B cell (primary cell): ENCODE results near the gene AREL1. TPM values are rescaled to one million over a fixed set of nuclear protein-coding genes. Genes with fewer than 3 reads are reported as not detected.

Source experiments
- ATAC-seq: fragments of 200-7000 bp; cut with Tn5 transposase; one replicate; pipeline ENCODE4 v1.10.0; 2021; ENCODE audit warnings: low read depth, mild to moderate bottlenecking, moderate number of reproducible peaks, moderate library complexity
- CTCF ChIA-PET: fragments of 350-600 bp; sonication (Branson Sonifier 250); formaldehyde crosslinking; loops from one replicate; lab custom pipeline; 2021; ENCODE audit warnings: antibody characterized with exemption, inconsistent platforms; lab: Charles Lee
- POLR2A ChIA-PET: fragments of 350-600 bp; sonication (Branson Sonifier 250); formaldehyde crosslinking; loops from one replicate; lab custom pipeline; 2021; ENCODE audit warnings: antibody characterized with exemption; lab: Charles Lee
- DNase-seq: peaks from one replicate; pipeline ENCODE4 v3.0.0; 2013
- H2AFZ ChIP-seq: 2 replicates; pipeline ENCODE4 v1.6.1; 2012; ENCODE audit warnings: mild to moderate bottlenecking, low read depth, low read length; ENCODE audit not compliant: insufficient read depth, poor library complexity, severe bottlenecking
- H3K27ac ChIP-seq, 2 donors: 1 replicate in 1 of 2; 2 replicates in 1 of 2; pipeline ENCODE4 v1.5.1; 2012 to 2013; ENCODE audit warnings: low read length in 2 of 2, mild to moderate bottlenecking in 2 of 2, moderate library complexity in 1 of 2
- H3K27me3 ChIP-seq, 4 experiments: fragments of 200-600 bp in 1 of 4; sonication (generic) in 1 of 4; replicated peaks in 1 of 4; 1 replicate in 2 of 4; 2 replicates in 2 of 4; pipeline versions ENCODE4 v1.6.1 to v1.7.0; 2013 to 2016; ENCODE audit warnings: low read length in 3 of 4, mild to moderate bottlenecking in 2 of 4, mixed read lengths in 1 of 4, moderate library complexity in 1 of 4; ENCODE audit not compliant: insufficient read depth in 4 of 4, control insufficient read depth in 3 of 4; ENCODE audit errors: control extremely low read depth in 1 of 4
- H3K36me3 ChIP-seq, 2 experiments: replicated peaks in 1 of 2; 1 replicate in 1 of 2; 2 replicates in 1 of 2; pipeline versions ENCODE4 v1.6.1 to v1.7.1; 2013; ENCODE audit warnings: low read length in 1 of 2; ENCODE audit not compliant: insufficient read depth in 2 of 2, control insufficient read depth in 1 of 2; ENCODE audit errors: control extremely low read depth in 1 of 2, extremely low read depth in 1 of 2
- H3K4me1 ChIP-seq, 2 donors: fragments of 200-600 bp in 1 of 2; sonication (generic) in 1 of 2; 1 replicate in 1 of 2; 2 replicates in 1 of 2; pipeline versions ENCODE4 v1.5.1 to v1.6.1; 2013 to 2017; ENCODE audit warnings: low read length in 2 of 2; ENCODE audit not compliant: control insufficient read depth in 2 of 2, insufficient read depth in 2 of 2
- H3K4me2 ChIP-seq: replicated peaks from 2 replicates; pipeline ENCODE3; 2012; ENCODE audit warnings: mild to moderate bottlenecking, low read depth, low read length; ENCODE audit not compliant: poor library complexity, severe bottlenecking
- H3K4me3 ChIP-seq, 5 experiments: fragments of 200-600 bp in 1 of 5; sonication (generic) in 1 of 5; 1 replicate in 3 of 5; 2 replicates in 2 of 5; pipeline versions ENCODE4 v1.5.1 to v1.7.0; 2011 to 2016; ENCODE audit warnings: low read length in 4 of 5, mild to moderate bottlenecking in 4 of 5, low read depth in 2 of 5, control low read depth in 1 of 5, moderate library complexity in 1 of 5; ENCODE audit not compliant: insufficient read depth in 1 of 5; ENCODE audit errors: control extremely low read depth in 1 of 5, extremely low read depth in 1 of 5
- H3K79me2 ChIP-seq: fragments of 200-600 bp; sonication (generic); one replicate; pipeline ENCODE4 v1.6.0; 2016; ENCODE audit warnings: low read length; ENCODE audit not compliant: control insufficient read depth, insufficient read depth
- H3K9ac ChIP-seq: fragments of 200-600 bp; sonication (generic); 2 replicates; pipeline ENCODE4 v1.6.1; 2017; ENCODE audit warnings: mild to moderate bottlenecking, low read length, moderate library complexity
- H3K9me3 ChIP-seq, 3 donors: one replicate each; pipeline versions ENCODE4 v1.6.1 to v1.7.1; 2013; ENCODE audit warnings: low read length in 2 of 3; ENCODE audit not compliant: control insufficient read depth in 2 of 3, insufficient read depth in 1 of 3; ENCODE audit errors: control extremely low read depth in 1 of 3
- H4K20me1 ChIP-seq: 2 replicates; pipeline ENCODE4 v1.6.0; 2012; ENCODE audit warnings: mild to moderate bottlenecking, low read length; ENCODE audit not compliant: insufficient read depth, control insufficient read depth, poor library complexity, severe bottlenecking
- H3K27ac Mint-ChIP-seq: one replicate; pipeline ENCODE4 v1.8.0; 2021; ENCODE audit warnings: mixed read lengths
- H3K27me3 Mint-ChIP-seq: one replicate; pipeline ENCODE4 v1.8.0; 2021; ENCODE audit warnings: mixed read lengths
- H3K4me1 Mint-ChIP-seq: one replicate; pipeline ENCODE4 v1.8.0; 2021; ENCODE audit warnings: mixed read lengths
- H3K4me3 Mint-ChIP-seq: one replicate; pipeline ENCODE4 v1.8.0; 2021; ENCODE audit warnings: mixed read lengths
- H3K9me3 Mint-ChIP-seq: one replicate; pipeline ENCODE4 v1.8.0; 2022; ENCODE audit warnings: mixed read lengths; ENCODE audit not compliant: insufficient read depth
- EZH2 ChIP-seq: IDR thresholded peaks from 2 replicates; pipeline ENCODE4 v1.6.1; 2012; ENCODE audit warnings: borderline replicate concordance, low read depth, mild to moderate bottlenecking, moderate library complexity, low read length; ENCODE audit not compliant: insufficient read depth, poor library complexity, severe bottlenecking
- WGBS: methylation state at CpG from one replicate; pipeline ENCODE4 v1.1.5; 2013; ENCODE audit warnings: missing lambda C conversion rate; ENCODE audit not compliant: insufficient coverage; 5-methylcytosine and 5-hydroxymethylcytosine counted together
- intact Hi-C: fragments of 100-400 bp; cut with micrococcal nuclease; formaldehyde crosslinking; loops from one replicate; pipeline ENCODE4 v1.10.0; 2022
- polyA plus RNA-seq: library from polyadenylated mRNA; depleted of rRNA; stranded (reverse); fragments of >200 nt; gene quantifications from 2 replicates; pipeline ENCODE4 v1.2.3, GENCODE V29; 2012
- total RNA-seq, 2 donors: library from RNA; stranded (reverse); fragments of 120-200 nt in 1 of 2; gene quantifications; 1 replicate in 1 of 2; 2 replicates in 1 of 2; pipeline versions ENCODE4 v1.2.3 to v1.2.4, GENCODE V29; 2013 to 2022
- TF ChIP-seq, protein P1 (sequence below): fragments of 200-600 bp; IDR thresholded peaks from one replicate; pipeline ENCODE4 v1.8.0; 2022; ENCODE audit warnings: antibody characterized with exemption, mild to moderate bottlenecking

Gene AREL1
- total and polyA plus RNA-seq, 2 donors (not counting 1 experiment from before 2014, with no cell fraction given) = 19.2 to 39.4 TPM

DNA sequence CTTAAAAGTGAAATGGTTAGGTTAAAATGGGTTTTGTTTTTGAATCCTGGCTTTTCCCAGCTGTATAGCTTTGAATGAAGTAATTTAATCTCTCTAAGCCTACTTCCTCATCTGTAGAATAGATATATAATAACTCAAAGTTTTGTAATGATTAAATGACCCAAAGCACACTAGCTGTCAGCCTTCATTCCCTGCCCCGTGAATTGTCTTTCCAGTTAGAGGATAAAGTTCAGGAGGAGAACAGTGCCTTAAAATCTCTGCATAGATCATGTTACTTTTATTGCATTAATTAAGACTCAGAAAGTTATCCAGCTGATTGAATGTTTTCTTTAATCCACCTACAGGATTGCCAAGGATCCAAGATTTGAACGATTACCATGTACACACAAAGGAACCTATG is 19.5 kb upstream of the AREL1 start:
- no CpG with 5 or more reads among the region's 2 CpGs for WGBS
- H3K27ac ChIP-seq = no peak overlapping the region
- H3K36me3 ChIP-seq = peaks cover 9 to 51% of the 10 kb centered on the region in 2 experiments

DNA sequence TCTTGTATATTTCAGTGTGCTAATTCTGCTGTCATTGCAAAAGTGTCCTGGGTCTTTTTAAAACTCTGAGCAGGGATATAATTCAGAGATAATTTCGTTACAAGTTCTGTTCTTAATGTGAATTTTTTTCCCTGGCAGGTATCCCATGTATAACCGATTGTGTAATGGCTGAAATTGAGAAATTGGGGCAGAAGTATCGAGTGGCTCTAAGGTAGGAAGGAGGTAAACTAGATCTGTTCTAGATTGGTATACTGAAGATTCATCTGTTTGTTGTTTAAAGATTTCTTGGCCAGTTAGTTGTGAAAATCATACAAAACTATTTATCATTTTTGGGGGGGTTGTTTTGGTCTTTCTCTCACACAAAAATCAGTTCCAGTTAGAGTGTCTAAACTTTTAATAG is 10.3 kb upstream of the AREL1 start:
- Histone ChIP-seq H3K4me3 (no peak overlapping the region), H3K36me3 (peaks cover 6 to 32% of the 10 kb centered on the region in 2 experiments), H3K79me2 (peaks cover 13% of the 10 kb centered on the region), H3K4me2 (no peak overlapping the region), H4K20me1 (no peaks in the 10 kb centered on the region), H3K9me3 (no peaks in the 10 kb centered on the region), H2AFZ (no peak overlapping the region), H3K4me1 (no peaks in the 10 kb centered on the region), H3K27ac (no peak overlapping the region), H3K27me3 (no peaks in the 10 kb centered on the region), H3K9ac (no peak overlapping the region)
- WGBS = 90% methylated on average over 3 of the region's 3 CpGs
- intact Hi-C loops = no loop called here
- DNase-seq = no peak
- ATAC-seq = no peak
- H3K9me3 Mint-ChIP-seq = no peaks in the 10 kb centered on the region
- POLR2A ChIA-PET = no interaction called here
- no peak for TF ChIP-seq EZH2
- TF ChIP-seq, protein P1, sequence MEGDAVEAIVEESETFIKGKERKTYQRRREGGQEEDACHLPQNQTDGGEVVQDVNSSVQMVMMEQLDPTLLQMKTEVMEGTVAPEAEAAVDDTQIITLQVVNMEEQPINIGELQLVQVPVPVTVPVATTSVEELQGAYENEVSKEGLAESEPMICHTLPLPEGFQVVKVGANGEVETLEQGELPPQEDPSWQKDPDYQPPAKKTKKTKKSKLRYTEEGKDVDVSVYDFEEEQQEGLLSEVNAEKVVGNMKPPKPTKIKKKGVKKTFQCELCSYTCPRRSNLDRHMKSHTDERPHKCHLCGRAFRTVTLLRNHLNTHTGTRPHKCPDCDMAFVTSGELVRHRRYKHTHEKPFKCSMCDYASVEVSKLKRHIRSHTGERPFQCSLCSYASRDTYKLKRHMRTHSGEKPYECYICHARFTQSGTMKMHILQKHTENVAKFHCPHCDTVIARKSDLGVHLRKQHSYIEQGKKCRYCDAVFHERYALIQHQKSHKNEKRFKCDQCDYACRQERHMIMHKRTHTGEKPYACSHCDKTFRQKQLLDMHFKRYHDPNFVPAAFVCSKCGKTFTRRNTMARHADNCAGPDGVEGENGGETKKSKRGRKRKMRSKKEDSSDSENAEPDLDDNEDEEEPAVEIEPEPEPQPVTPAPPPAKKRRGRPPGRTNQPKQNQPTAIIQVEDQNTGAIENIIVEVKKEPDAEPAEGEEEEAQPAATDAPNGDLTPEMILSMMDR = no peak
- CTCF ChIA-PET = no interaction called here
- no peaks in the 10 kb centered on the region for H3K4me1 Mint-ChIP-seq
- no peak overlapping the region for H3K27ac Mint-ChIP-seq
- no peak overlapping the region for H3K4me3 Mint-ChIP-seq
- no peaks in the 10 kb centered on the region for H3K27me3 Mint-ChIP-seq

More for the DNA sequence above, 19.5 kb upstream of the AREL1 start:
- no peaks in the 10 kb centered on the region for H3K9me3 Mint-ChIP-seq
- H3K4me1 Mint-ChIP-seq = no peaks in the 10 kb centered on the region
- Histone ChIP-seq H3K4me2 (no peak overlapping the region), H3K4me3 (no peak overlapping the region), H4K20me1 (no peaks in the 10 kb centered on the region), H3K9ac (no peak overlapping the region), H2AFZ (no peak overlapping the region), H3K9me3 (no peaks in the 10 kb centered on the region), H3K27me3 (no peaks in the 10 kb centered on the region), H3K79me2 (peaks cover 3% of the 10 kb centered on the region), H3K4me1 (no peaks in the 10 kb centered on the region)
- no peaks in the 10 kb centered on the region for H3K27me3 Mint-ChIP-seq
- H3K4me3 Mint-ChIP-seq = no peak overlapping the region
- ChIA-PET CTCF (no interaction called here), POLR2A (no interaction called here)
- ATAC-seq (no peak), DNase-seq (no peak)
- intact Hi-C loops = no loop called here
- no peak overlapping the region for H3K27ac Mint-ChIP-seq
- TF ChIP-seq EZH2 = no peak
- TF ChIP-seq, protein P1 = no peak
